HG03354 (cell line): ENCODE data around the gene SNX13.

Experiments used
- ATAC-seq: cut with Tn5 transposase; IDR thresholded peaks from one replicate; pipeline ENCODE4 v1.9.1; 2021; ENCODE audit warnings: mild to moderate bottlenecking; ENCODE audit not compliant: unreplicated experiment, poor library complexity, severe bottlenecking

The SNX13 gene

DNA sequence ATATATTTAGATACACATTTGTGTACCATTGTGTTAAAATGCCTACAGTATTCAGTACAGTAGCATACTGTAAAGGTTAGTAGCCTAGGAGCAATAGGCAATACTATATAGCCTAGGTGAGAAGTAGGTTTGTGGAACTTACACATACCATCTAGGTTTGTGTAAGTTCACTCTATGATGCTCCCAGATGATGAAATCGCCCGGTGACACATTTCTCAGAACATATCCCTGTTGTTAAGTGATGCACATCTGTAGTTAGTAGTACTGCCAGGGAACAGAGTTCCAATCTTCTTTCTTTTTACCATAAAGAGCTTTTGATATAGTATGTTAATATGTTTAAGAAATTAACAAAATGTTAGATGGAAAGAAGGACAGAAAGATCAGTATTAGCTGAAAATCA is 138.2 kb downstream of the SNX13 start:
- no peak for ATAC-seq

DNA sequence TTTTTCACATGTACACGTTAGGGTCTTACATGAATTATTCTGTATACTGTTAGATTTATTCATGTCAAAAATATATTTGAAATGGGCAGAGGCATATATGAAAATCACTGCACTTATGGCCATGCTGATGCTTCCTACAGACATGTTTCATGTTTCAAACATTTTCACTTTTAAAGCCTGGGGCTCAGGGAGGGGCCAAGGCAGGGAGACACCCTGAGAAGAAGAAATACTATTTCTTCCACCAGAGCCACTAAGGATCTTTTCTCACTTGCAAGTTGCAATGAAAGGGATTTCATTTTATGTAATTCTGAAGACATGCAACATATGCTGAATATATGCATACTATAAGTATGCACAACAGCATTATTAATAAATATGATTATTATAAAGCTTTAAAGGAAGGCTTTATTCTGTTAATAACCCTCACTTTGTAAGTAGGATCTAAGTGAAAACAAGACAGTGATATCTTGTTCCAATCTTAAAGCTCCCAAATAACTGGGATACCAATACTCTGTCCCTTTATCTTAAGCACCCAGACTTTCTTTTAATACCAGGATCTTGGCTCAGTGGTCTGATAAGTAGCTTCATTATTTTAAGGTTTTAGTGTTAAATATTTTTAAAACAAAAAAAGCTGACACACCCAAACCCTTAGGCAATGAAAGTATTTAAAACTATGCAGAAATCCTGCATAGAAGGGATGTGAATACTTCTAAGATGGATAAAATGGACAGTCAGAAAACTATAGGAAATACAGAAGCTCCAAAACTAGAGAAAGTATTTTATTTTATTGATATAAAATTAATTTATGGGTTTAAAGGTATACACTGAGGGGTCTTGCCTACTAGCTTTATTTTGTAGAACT is 148.0 kb downstream of the SNX13 start:
- ATAC-seq: no peak

GRCh38 chr7:17787257-17787656 is 153.0 kb downstream of the SNX13 start:
- ATAC-seq: no peak

DNA sequence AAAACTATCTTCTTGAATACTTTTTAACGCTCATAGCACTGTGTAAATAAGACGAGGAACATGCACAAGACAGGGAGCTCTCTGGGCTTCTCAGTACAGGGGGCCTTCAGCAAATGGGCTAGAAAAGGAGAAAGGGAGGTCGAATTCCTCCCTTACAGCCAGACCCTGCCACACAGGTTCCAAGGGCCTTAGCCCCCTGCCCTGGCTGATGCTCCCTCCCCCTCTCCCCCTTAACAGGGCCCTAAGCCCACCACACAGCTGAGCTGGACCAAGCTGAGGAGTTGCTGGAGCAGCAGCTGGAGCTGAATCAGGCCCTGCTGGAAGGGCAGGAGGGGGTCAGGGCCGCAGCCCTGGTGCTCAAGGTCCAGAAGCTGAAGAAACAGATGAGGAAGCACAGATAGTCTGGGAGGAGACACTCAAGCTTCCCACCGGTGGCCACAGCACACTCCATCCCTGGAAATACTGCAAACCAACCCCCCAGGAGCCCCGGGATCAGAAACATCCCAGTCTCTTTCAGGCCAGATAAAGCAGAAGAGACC is 153.9 kb downstream of the SNX13 start:
- no peak for ATAC-seq

DNA sequence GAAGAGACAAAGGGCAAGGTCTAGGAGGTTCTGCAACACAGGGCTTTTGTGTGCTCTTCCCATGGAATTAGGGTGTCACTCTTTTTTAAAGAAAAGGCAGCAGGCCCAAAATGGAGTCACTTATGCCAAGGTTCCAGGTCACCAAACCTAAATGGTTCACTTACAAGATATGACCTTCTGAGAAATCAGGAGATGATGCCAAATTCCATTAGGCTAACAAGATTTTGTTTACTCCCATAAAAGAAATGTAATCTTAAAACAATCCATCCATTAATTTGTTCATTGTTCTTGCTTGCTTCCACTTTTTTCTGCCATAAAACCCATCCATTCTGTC is 158.1 kb downstream of the SNX13 start:
- no peak for ATAC-seq

- no peak for ATAC-seq
These were observed 158.6 kb downstream of the SNX13 start for GRCh38 chr7:17781491-17782215.

DNA sequence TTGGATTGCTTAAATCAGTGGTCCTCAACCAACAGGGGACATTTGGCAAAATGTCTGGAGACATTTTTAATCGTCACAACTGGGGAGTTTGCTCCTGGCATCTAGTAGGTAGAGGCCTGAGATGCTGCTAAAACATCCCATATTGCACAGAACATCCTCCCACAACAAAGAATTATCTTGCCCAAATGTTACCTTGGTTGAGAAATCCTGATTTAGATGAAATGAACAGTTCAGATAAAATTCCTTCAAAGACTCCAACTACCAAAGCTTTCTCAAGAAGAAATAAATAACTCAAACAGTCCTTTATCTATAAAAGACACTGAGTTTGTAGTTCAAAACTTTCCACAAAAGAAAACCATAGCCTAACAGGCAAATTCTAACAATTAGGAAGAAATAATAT is 160.9 kb downstream of the SNX13 start:
- no peak for ATAC-seq

DNA sequence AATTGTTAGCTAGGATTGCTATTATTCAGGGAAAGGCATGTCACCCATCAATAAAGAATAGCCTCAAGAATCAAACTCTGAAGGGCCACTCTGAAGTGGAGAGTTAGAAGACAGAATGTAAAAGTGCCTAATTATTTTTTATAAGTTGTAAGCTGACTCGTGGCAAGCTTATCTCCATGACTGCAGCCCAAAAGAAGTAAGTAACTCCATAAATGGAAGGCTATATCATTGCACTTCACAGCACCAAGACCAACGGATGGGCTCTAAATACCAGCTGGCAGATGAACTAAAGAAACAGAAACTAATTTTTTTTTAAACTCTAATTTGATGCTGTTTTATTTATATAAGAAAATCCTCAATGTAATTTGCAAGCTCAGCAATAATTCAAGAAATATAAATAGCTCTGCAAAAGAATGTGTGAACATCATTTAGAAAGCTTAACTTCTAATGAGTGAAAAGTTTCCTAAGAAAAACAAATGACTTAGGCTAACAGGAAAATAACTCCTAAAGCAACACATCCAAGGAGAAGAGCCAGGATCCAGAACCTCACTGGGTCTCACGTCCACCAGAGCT is 165.5 kb downstream of the SNX13 start:
- no peak for ATAC-seq

- ATAC-seq: no peak
These were observed 166.0 kb downstream of the SNX13 start for GRCh38 chr7:17774248-17774647.

DNA sequence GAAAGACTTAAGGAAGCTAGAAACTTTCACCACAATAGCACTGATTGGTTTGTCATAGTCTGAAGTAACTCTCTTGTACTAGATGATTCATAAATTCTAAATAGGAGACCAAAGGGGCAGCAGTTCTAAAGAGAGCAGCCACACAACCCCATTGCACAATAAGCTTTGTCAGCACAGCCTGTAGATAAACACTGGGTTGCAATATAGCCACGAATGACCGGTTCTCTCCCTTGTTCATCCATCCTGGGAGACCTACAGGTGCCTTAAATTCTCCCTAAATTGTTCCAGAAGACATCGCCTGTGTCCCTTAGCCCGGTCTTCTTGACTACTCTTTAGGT is 167.0 kb downstream of the SNX13 start:
- no peak for ATAC-seq

- no peak for ATAC-seq
These were observed 167.6 kb downstream of the SNX13 start for GRCh38 chr7:17772581-17773288.

GRCh38 chr7:17771901-17772408 is 168.3 kb downstream of the SNX13 start:
- no peak for ATAC-seq

DNA sequence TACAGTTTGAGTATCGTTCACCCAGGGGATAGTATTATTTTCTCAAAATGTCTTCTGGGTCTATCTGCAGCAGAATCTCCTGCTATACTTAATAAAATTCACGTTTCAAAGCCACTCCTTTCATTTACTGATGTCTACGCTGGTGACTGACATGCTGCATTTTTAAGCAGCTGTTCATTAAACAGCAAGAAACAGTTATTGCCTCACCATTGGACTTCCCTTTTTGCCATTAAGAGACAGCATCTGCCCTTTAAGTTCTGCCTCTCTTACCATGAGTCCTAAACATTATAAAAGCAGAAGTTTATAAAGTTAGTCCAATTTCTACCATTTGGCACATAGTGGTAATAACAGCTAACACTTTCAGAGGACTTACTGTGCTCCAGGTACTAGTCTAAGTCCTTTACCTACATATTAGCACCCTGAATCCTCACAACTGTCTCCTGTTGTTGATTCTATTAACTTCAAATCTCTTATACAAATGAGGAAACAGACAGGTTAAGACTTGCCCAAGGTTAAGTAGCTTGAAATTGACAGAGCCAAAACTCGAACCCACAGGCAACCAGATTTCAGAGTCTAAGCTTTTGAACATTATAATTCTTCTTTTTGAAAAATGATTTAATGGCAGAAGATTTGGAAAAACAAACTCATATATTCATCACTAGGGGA is 169.5 kb downstream of the SNX13 start:
- ATAC-seq: no peak

- ATAC-seq: peak; percentile 77
These were observed 170.4 kb downstream of the SNX13 start for GRCh38 chr7:17769918-17770317.

GRCh38 chr7:17758008-17758407 is 182.3 kb downstream of the SNX13 start:
- no peak for ATAC-seq

- no peak for ATAC-seq
These were observed 194.2 kb downstream of the SNX13 start for GRCh38 chr7:17746020-17746530.

DNA sequence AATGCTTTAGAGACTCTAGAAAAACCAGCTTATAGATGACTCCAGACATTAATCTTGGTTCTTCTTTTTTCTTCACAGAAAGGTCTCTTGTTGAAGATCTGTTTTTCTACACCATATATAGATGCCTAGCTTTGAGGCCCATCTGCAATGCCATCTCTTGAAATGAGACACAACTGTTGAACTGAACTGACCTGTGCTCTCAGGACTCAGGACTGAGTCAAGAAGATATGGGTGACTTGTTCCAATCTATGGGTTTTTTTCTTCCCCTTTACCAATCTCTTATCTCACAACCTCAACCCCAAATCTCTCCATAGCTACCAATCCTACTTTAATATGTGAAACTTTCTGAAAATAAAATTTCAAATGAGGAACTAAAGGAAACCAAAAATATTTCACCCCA is 194.7 kb downstream of the SNX13 start:
- ATAC-seq: no peak

GRCh38 chr7:17743316-17743715 is 197.0 kb downstream of the SNX13 start:
- ATAC-seq: no peak

DNA sequence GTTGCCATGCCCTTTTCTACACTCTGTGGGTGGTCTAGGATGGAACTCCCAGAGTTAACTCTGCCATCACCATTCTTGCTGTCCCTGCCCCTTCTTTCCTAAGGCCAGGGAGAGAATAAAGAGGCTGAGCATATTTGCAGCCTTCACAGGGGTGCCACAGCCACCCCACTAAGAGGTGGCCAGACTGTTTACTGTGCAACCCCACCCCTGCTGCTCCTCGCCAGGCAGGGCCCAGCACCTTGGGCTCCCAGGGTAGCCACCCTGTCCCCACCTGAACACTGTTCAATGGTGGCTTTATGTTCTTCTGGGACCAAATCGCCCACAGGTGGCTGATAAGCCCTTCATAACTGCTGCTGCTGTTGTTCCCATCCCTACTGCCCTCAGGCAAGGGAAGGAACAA is 198.9 kb downstream of the SNX13 start:
- ATAC-seq: no peak
